C4-2B (cell line): ENCODE measurements around the gene MSI2.

ENCODE experiments used
- H3K27ac ChIP-seq: fragments of 450-650 bp; 2 replicates; pipeline ENCODE4 v1.5.1; 2017
- ZFX ChIP-seq: fragments of 450-650 bp; IDR thresholded peaks from 2 replicates; pipeline ENCODE4 v1.6.1; 2017
- TF ChIP-seq, protein P1 (sequence below): fragments of 450-650 bp; conservative IDR thresholded peaks from 2 replicates; pipeline ENCODE4 v1.5.1; 2017; ENCODE audit warnings: mild to moderate bottlenecking

MSI2 gene

DNA sequence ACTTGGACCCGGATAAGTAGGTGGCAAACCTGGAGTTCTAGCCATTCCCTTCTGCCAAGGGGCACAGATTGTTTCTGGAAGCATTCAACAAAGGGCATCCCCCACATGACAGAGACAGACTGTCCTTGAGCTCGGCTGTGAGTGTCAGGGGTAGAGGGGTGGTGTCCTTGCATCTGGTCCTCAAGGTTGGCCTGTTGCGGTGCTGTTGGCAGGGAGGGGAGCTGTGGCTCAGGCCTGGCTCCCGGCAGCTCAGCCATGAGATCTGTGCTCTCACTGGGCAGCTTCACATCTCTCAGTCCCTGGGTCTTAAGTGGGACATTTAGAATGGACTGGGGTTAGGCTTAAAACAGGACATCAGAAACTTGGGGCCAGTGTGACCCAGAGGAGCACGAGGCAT is 468.4 kb downstream of the MSI2 start:
- no peak overlapping the region for H3K27ac ChIP-seq
- TF ChIP-seq, protein P1, sequence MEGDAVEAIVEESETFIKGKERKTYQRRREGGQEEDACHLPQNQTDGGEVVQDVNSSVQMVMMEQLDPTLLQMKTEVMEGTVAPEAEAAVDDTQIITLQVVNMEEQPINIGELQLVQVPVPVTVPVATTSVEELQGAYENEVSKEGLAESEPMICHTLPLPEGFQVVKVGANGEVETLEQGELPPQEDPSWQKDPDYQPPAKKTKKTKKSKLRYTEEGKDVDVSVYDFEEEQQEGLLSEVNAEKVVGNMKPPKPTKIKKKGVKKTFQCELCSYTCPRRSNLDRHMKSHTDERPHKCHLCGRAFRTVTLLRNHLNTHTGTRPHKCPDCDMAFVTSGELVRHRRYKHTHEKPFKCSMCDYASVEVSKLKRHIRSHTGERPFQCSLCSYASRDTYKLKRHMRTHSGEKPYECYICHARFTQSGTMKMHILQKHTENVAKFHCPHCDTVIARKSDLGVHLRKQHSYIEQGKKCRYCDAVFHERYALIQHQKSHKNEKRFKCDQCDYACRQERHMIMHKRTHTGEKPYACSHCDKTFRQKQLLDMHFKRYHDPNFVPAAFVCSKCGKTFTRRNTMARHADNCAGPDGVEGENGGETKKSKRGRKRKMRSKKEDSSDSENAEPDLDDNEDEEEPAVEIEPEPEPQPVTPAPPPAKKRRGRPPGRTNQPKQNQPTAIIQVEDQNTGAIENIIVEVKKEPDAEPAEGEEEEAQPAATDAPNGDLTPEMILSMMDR, result no peak
- TF ChIP-seq ZFX, result no peak

DNA sequence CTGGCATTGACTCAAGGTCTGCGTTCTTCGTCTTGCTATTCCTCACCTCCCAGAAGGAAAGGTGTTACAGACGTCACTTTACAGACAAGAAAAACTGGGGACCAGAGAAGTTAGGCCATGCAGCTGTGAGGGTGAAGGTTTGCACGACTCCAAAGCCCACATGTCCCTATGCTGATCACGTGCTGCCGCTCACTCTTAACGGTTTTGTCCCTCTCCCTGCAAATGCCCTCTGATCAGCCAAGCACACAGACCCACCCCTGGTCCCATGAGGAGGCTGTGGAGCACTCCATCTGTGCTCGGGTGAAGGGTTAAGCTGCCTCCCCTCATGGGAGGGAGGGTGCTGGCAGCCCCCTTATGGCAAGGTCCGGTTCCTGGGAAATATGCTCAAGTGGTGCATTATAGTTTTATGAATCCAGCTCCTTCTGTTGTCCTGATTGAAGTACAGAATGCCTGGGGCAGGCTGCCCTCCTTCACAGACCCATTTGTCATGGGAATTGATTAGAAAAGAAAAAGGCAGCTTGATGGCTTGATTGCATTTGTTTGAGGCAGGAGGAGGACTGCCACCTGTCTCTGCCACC is 470.0 kb downstream of the MSI2 start:
- no peak overlapping the region for H3K27ac ChIP-seq
- TF ChIP-seq ZFX, result no peak
- TF ChIP-seq, protein P1, result no peak

DNA sequence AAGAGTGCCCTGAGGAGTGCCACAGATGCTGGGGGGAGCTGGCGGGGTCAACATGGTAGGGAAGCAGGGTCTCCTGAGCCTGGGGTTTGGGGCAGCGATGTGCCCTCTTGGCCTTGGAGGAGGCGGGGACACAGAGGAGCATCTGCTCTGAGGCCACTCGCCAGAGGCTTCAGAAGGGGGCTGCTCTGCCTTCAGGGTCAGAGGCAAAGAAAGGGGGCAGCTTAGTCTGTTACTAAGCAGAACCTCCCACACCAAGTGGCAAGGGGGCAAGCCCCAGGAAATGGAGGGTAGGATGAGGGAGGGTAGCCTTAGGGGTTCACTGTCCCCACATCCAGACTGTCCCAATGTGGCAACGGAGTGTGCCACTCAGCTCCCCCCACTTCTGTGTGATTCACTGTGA is 470.5 kb downstream of the MSI2 start:
- H3K27ac ChIP-seq, result no peak overlapping the region
- TF ChIP-seq ZFX, result no peak
- TF ChIP-seq, protein P1, result no peak

DNA sequence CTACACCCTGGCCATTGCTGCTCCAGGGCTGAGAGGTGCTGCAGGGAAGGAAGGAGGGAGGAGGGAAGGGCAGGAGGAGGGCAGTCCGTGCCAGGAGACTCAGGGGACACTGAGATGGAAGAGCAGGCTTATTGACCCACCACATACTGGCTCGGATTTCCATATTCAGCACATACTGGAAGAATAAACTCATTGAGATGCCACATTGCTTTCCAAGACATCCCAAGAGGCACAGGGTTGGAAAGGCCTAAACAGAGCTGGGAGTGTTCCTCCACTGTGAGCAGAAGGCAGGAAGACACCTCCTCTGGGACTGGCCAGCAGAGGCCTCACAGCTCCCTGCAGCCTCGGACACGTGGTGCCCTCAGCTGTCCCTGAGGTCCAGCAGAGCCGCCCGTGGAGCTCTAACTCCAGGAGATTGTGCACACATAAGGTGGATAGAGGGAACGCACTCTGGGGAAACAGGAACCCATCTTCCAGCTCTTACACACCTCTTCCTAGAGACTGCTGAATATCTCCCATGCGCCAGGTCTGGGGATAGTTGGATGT is 471.4 kb downstream of the MSI2 start:
- no peak overlapping the region for H3K27ac ChIP-seq
- no peak for TF ChIP-seq ZFX
- TF ChIP-seq, protein P1, result no peak

DNA sequence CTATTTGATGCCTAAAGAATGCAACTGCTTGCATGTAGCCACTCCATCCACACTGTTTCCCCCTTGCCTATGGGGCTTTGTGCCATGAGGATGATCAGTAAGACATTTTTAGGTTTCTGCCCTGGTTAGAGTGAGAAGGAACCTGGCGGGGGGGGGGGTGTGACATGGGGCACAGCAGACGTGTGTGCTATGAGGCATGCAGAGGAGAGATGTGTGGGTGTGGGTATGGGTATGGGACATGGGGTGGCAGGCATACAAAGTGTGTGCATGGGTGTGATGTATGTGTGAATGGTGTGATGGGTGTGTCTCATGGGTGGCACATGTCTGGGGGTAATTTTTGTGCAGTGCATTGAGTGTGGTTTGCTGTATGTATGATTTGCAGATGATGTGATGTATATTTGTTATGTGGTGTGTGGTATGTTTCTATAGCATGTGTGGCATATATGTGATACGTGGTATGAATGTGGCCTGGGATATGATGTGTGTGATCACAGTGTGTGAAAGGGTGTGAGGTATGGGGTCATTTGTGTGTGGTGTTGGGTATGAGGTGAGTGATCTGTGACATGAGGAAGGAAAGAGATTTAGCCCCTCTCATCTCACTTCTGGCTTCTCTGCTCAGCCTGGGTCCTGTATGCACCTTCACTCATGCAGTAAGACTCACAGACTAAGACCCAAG is 473.8 kb downstream of the MSI2 start:
- H3K27ac ChIP-seq, result no peak overlapping the region
- TF ChIP-seq ZFX, result no peak
- TF ChIP-seq, protein P1, result no peak

DNA sequence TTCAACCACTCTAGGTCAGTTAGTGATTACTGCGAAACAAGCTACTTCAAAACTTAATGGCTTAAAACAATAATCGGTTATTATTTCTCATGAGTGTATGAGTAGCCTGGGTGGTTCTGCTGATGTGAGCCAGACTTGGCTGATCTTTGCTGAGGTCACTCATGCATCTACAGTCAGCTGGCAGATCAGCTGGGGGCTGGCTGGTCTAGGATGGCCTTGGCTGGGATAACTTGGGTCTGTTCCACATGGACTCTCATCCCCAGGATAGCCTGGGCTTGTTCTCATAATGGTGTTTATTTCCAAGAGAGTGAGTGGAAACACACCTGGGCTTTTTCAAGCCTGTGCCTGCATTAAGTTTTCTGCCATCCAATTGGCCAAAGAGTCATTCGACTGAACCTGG is 475.7 kb downstream of the MSI2 start:
- TF ChIP-seq ZFX, result no peak
- TF ChIP-seq, protein P1, result no peak
- no peak overlapping the region for H3K27ac ChIP-seq

DNA sequence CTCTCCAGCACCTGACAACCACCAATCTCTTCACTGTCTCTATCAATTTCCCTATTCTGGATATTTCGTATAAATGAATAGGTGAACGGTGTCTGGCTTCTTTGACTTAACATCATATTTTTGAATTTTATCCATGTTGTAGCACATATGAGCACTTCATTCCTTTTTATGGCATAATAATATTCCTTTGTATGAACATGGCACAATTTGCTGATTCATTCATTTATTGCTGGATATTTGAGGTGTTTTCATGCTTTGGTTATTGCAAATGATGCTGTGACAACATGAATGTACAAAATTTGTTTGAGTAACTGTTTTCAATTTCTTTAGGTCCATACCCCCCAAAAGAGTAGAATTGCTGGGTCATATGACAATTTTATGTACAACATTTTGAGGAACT is 476.8 kb downstream of the MSI2 start:
- H3K27ac ChIP-seq, result no peak overlapping the region
- TF ChIP-seq, protein P1, result no peak
- no peak for TF ChIP-seq ZFX
